H1 (cell line): ENCODE data around the gene SRRM2. TPM values are rescaled to one million over a fixed set of nuclear protein-coding genes. Genes with fewer than 3 reads are reported as not detected.

Experiments
- CTCF ChIA-PET: fragments of 300-600 bp; sonication (Branson Sonifier 250); formaldehyde crosslinking; loops from one replicate; lab custom pipeline; 2021; ENCODE audit not compliant: partially characterized antibody; lab: Charles Lee
- POLR2A ChIA-PET: fragments of 300-600 bp; sonication (Branson Sonifier 250); formaldehyde crosslinking; loops from one replicate; lab custom pipeline; 2021; ENCODE audit warnings: inconsistent platforms; ENCODE audit not compliant: partially characterized antibody; lab: Charles Lee
- DNase-seq, 2 experiments: peaks; one replicate each; pipeline versions ENCODE4 v3.0.0 to v3.0.0-alpha.2; 2010 to 2022; ENCODE audit warnings: low spot score in 2 of 2, low read depth in 1 of 2, mixed read lengths in 1 of 2
- FAIRE-seq: peaks from 2 replicates; lab custom pipeline; 2011; peaks lifted over from hg19 to GRCh38; lab: Jason Lieb, UNC
- H2AFZ ChIP-seq: 2 replicates; pipeline ENCODE4 v1.8.1; 2012; ENCODE audit warnings: low read length, inconsistent platforms
- H2AK5ac ChIP-seq: 2 replicates; pipeline ENCODE4 v1.6.1; 2013; ENCODE audit warnings: low read depth, low read length
- H2BK120ac ChIP-seq: replicated peaks from 2 replicates; pipeline ENCODE3; 2013; ENCODE audit warnings: low read depth, low read length, inconsistent platforms
- H2BK12ac ChIP-seq: 2 replicates; pipeline ENCODE4 v1.6.1; 2013; ENCODE audit warnings: low read depth, low read length
- H2BK15ac ChIP-seq: 2 replicates; pipeline ENCODE4 v1.6.1; 2013; ENCODE audit warnings: low read length
- H2BK20ac ChIP-seq: 2 replicates; pipeline ENCODE4 v1.6.1; 2013; ENCODE audit warnings: low read length
- H2BK5ac ChIP-seq: 2 replicates; pipeline ENCODE4 v1.6.1; 2013; ENCODE audit warnings: low read depth, low read length
- H3K14ac ChIP-seq: 2 replicates; pipeline ENCODE4 v1.6.1; 2013; ENCODE audit warnings: inconsistent platforms; ENCODE audit not compliant: insufficient read length
- H3K18ac ChIP-seq: 2 replicates; pipeline ENCODE4 v1.6.1; 2013; ENCODE audit warnings: low read length; ENCODE audit errors: extremely low read depth
- H3K23ac ChIP-seq: 2 replicates; pipeline ENCODE4 v1.6.1; 2013; ENCODE audit warnings: inconsistent platforms; ENCODE audit not compliant: insufficient read length
- H3K23me2 ChIP-seq: 2 replicates; pipeline ENCODE4 v1.6.1; 2013; ENCODE audit warnings: low read depth, low read length
- H3K27ac ChIP-seq: 2 replicates; pipeline ENCODE4 v1.6.1; 2011; ENCODE audit warnings: low read depth, low read length, inconsistent platforms
- H3K27me3 ChIP-seq, 4 experiments: replicated peaks in 1 of 4; 1 replicate in 1 of 4; 2 replicates in 3 of 4; pipeline versions ENCODE4 v1.6.1 to v1.8.1; 2011 to 2013; ENCODE audit warnings: low read length in 3 of 4, mild to moderate bottlenecking in 3 of 4, inconsistent platforms in 2 of 4, mixed read lengths in 2 of 4, moderate library complexity in 1 of 4; ENCODE audit not compliant: control insufficient read depth in 3 of 4, insufficient read depth in 3 of 4; ENCODE audit errors: extremely low read depth in 1 of 4
- H3K36me3 ChIP-seq, 4 experiments: 2 replicates each; pipeline versions ENCODE4 v1.6.1 to v1.8.1; 2011 to 2013; ENCODE audit warnings: mild to moderate bottlenecking in 4 of 4, low read length in 3 of 4, moderate library complexity in 2 of 4, control low read depth in 1 of 4, inconsistent platforms in 1 of 4; ENCODE audit not compliant: insufficient read depth in 4 of 4, control insufficient read depth in 2 of 4
- H3K4ac ChIP-seq: replicated peaks from 2 replicates; pipeline ENCODE3; 2013; ENCODE audit warnings: low read length, low read depth, mixed read lengths, inconsistent platforms; ENCODE audit not compliant: insufficient read length
- H3K4me1 ChIP-seq, 4 experiments: replicated peaks in 1 of 4; 1 replicate in 1 of 4; 2 replicates in 3 of 4; pipeline versions ENCODE4 v1.6.1 to v1.8.1; 2011 to 2013; ENCODE audit warnings: low read length in 3 of 4, inconsistent platforms in 2 of 4, mixed read lengths in 1 of 4; ENCODE audit not compliant: insufficient read depth in 4 of 4, control insufficient read depth in 3 of 4
- H3K4me2 ChIP-seq, 2 experiments: 2 replicates each; pipeline versions ENCODE4 v1.6.1 to v1.8.1; 2011 to 2013; ENCODE audit warnings: low read depth in 2 of 2, low read length in 2 of 2, control low read depth in 1 of 2, inconsistent platforms in 1 of 2, mild to moderate bottlenecking in 1 of 2; ENCODE audit not compliant: insufficient read depth in 1 of 2
- H3K4me3 ChIP-seq, 4 experiments: fragments of 200-600, 300-600 bp in 1 of 4; sonication (generic), shearing (Covaris generic), sonication (Bioruptor Twin) in 1 of 4; 2 replicates each; pipeline versions ENCODE4 v1.5.1 to v1.8.1; 2011 to 2016; ENCODE audit warnings: low read length in 4 of 4, low read depth in 3 of 4, control low read depth in 2 of 4, inconsistent platforms in 2 of 4, mild to moderate bottlenecking in 2 of 4, mixed read lengths in 1 of 4, moderate library complexity in 1 of 4; ENCODE audit not compliant: insufficient read depth in 2 of 4; ENCODE audit errors: extremely low read depth in 1 of 4
- H3K56ac ChIP-seq: replicated peaks from 2 replicates; pipeline ENCODE3; 2013; ENCODE audit warnings: low read depth, mild to moderate bottlenecking, mixed read lengths, low read length, inconsistent platforms; ENCODE audit not compliant: insufficient read length
- H3K79me1 ChIP-seq: 2 replicates; pipeline ENCODE4 v1.6.1; 2013; ENCODE audit warnings: low read depth, low read length, control low read depth
- H3K79me2 ChIP-seq, 2 experiments: 2 replicates each; pipeline versions ENCODE4 v1.6.1 to v1.8.1; 2012 to 2013; ENCODE audit warnings: low read length in 2 of 2, mild to moderate bottlenecking in 2 of 2, inconsistent platforms in 1 of 2; ENCODE audit not compliant: insufficient read depth in 2 of 2, control insufficient read depth in 1 of 2
- H3K9ac ChIP-seq, 4 experiments: replicated peaks in 1 of 4; 1 replicate in 1 of 4; 2 replicates in 3 of 4; pipeline versions ENCODE4 v1.6.1 to v1.8.1; 2011 to 2013; ENCODE audit warnings: low read depth in 3 of 4, low read length in 3 of 4, control low read depth in 2 of 4, mild to moderate bottlenecking in 2 of 4, moderate library complexity in 2 of 4, inconsistent platforms in 1 of 4; ENCODE audit errors: extremely low read depth in 1 of 4
- H3K9me3 ChIP-seq, 2 experiments: 2 replicates each; pipeline versions ENCODE4 v1.6.1 to v1.8.1; 2012 to 2013; ENCODE audit warnings: mild to moderate bottlenecking in 2 of 2, moderate library complexity in 2 of 2, control low read depth in 1 of 2, inconsistent platforms in 1 of 2, low read depth in 1 of 2, low read length in 1 of 2, mixed read lengths in 1 of 2; ENCODE audit not compliant: insufficient read depth in 2 of 2
- H4K20me1 ChIP-seq, 2 experiments: replicated peaks in 1 of 2; 2 replicates each; pipeline versions ENCODE3 to v1.8.1; 2011 to 2013; ENCODE audit warnings: inconsistent platforms in 2 of 2, low read length in 2 of 2, mild to moderate bottlenecking in 1 of 2; ENCODE audit not compliant: insufficient read depth in 2 of 2, control insufficient read depth in 1 of 2
- H4K5ac ChIP-seq: 2 replicates; pipeline ENCODE4 v1.6.1; 2013; ENCODE audit warnings: low read length, low read depth, mixed read lengths, inconsistent platforms; ENCODE audit not compliant: insufficient read length
- H4K8ac ChIP-seq: 2 replicates; pipeline ENCODE4 v1.8.0; 2013; ENCODE audit warnings: mild to moderate bottlenecking, moderate library complexity, low read length, inconsistent platforms; ENCODE audit not compliant: insufficient read depth; ENCODE audit errors: extremely low read depth
- H4K91ac ChIP-seq: replicated peaks from 2 replicates; pipeline ENCODE3; 2013; ENCODE audit warnings: low read length, mixed read lengths, inconsistent platforms; ENCODE audit not compliant: insufficient read length
- ATF3 ChIP-seq: IDR thresholded peaks from 2 replicates; pipeline ENCODE4 v1.6.1; 2011; ENCODE audit warnings: low read depth, mild to moderate bottlenecking, low read length; ENCODE audit not compliant: insufficient read depth
- BACH1 ChIP-seq: IDR thresholded peaks from 2 replicates; pipeline ENCODE4 v1.6.1; 2012; ENCODE audit warnings: low read length, improper control_type of control experiment
- CTBP2 ChIP-seq: IDR thresholded peaks from 2 replicates; pipeline ENCODE4 v1.7.0; 2011; ENCODE audit warnings: borderline replicate concordance, mild to moderate bottlenecking, moderate library complexity, mixed read lengths, low read length; ENCODE audit not compliant: insufficient read depth, insufficient read length
- CTCF ChIP-seq, 3 experiments: IDR thresholded peaks; 1 replicate in 2 of 3; 2 replicates in 1 of 3; pipeline versions ENCODE4 v1.5.1 to v1.6.1; 2011; ENCODE audit warnings: low read length in 3 of 3, mild to moderate bottlenecking in 3 of 3, inconsistent platforms in 2 of 3, low read depth in 1 of 3, moderate library complexity in 1 of 3; ENCODE audit not compliant: insufficient read depth in 1 of 3; ENCODE audit errors: control extremely low read depth in 1 of 3
- GABPA ChIP-seq: IDR thresholded peaks from 2 replicates; pipeline ENCODE4 v1.6.1; 2011; ENCODE audit warnings: mild to moderate bottlenecking, low read length, moderate library complexity, borderline replicate concordance; ENCODE audit not compliant: insufficient read depth
- JUND ChIP-seq: IDR thresholded peaks from 2 replicates; pipeline ENCODE4 v1.6.1; 2011; ENCODE audit warnings: mild to moderate bottlenecking, improper control_type of control experiment, low read length
- TAF7 ChIP-seq: optimal IDR thresholded peaks from 2 replicates; pipeline ENCODE3; 2011; ENCODE audit warnings: low read depth, mild to moderate bottlenecking, inconsistent platforms, low read length, moderate library complexity, borderline replicate concordance
- WGBS, 2 experiments: shearing (Covaris generic) in 1 of 2; methylation state at CpG; one replicate each; pipeline versions ENCODE4 v1.1.6 to v1.1.7; 2013 to 2015; ENCODE audit warnings: low lambda C conversion rate in 2 of 2, mixed read lengths in 2 of 2, inconsistent platforms in 1 of 2, low coverage in 1 of 2, missing lambda C conversion rate in 1 of 2; ENCODE audit not compliant: insufficient replicate concordance in 2 of 2, insufficient coverage in 1 of 2, insufficient read length in 1 of 2; ENCODE audit errors: extremely low coverage in 1 of 2, missing lambda C conversion rate in 1 of 2; 5-methylcytosine and 5-hydroxymethylcytosine counted together
- polyA plus RNA-seq, 7 experiments: library from polyadenylated mRNA; depleted of rRNA in 3 of 7; stranded (reverse) in 5 of 7; unstranded in 2 of 7; fragments of >200 nt in 5 of 7; fragments of 200-250 nt in 2 of 7; gene quantifications; 1 replicate in 5 of 7; 2 replicates in 1 of 7; 4 replicates in 1 of 7; pipeline versions ENCODE4 v1.2.1 to v1.2.3, GENCODE V29; 2011 to 2013; ENCODE audit warnings: missing spikeins in 2 of 7, mixed read lengths in 2 of 7
- total RNA-seq: library from RNA; stranded (reverse); fragmentation: NEBNext Ultra II Directional; extraction: Animal tissue kit (Norgen Biotek cat#: 25700); gene quantifications from 2 replicates; pipeline ENCODE4 v1.2.1, GENCODE V29; 2021

The SRRM2 gene
- total and polyA plus RNA-seq, 2 of the 8 experiments (the other 6 are each of a cell fraction or from before 2014, with no cell fraction given): 300 to 579 TPM

DNA sequence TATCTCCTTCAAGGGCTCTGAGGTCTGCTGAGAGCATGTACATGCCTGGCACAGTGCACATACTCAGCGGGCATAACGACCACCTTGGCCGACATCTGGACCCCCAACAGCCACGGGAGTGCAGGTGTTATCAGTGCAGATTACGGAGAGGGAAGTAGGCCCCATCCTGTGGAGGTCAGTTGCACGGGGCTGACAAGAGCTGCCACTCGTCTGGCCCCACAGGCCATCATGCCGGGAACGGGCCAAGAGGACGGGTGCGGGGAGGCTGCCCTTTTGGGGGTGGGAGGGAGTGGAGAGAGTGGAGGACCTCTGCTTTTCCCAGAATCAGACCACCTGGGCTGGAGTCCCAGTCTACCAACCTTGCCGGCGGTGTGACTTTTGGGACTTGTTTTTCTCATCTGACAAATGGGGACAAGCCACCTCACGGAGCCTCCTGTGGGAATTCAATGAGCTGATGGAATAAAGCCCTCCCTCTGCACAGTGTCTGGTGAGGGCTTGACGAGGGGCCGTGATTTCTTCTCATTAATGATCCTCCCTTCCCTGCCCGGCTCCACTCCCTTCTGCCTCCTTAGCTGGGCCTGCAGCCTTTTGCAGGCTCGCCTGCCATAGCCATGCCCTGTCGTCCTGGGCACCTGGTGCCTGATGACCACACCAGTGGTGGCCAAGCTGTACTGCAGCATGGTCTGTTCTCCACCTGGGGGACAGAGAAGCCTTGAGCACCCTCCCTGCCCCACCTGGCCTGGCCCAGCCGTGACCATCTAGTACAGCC lies 30.3 kb downstream of the SRRM2 start:
- H2BK20ac ChIP-seq: no peak overlapping the region
- POLR2A ChIA-PET: interaction anchor here (0.6 to 3.7 kb wide), 6 partner anchors 9 to 522 kb away, joined by 3 to 28 read pairs (median 4); partner anchors contain the start of gene SRRM2
- TF ChIP-seq ATF3: no peak
- TF ChIP-seq CTBP2: no peak
- no peak for TF ChIP-seq JUND
- peak; percentile 21 to 28 (median 25) for TF ChIP-seq CTCF (IDR thresholded peaks at IDR 0.05; ENCODE audit: control extremely low read depth in 1 of 3, insufficient read depth in 1 of 3, low read depth in 1 of 3, low read length in 3 of 3)
- TF ChIP-seq TAF7: no peak
- TF ChIP-seq GABPA: no peak
- TF ChIP-seq BACH1: no peak
- TF ChIP-seq, all 59 proteins: peak for 1

More for the DNA sequence above, 30.3 kb downstream of the SRRM2 start:
- Histone ChIP-seq H3K23ac (no peak overlapping the region), H2BK15ac (no peak overlapping the region), H3K23me2 (peaks cover 3% of the 10 kb centered on the region; the same call in 1 of the 2 replicates), H3K36me3 (no peaks in the 10 kb centered on the region), H3K4me1 (peaks cover 0 to 6% (median under 1%) of the 10 kb centered on the region in 4 experiments; a peak in 3 of 7 replicates), H2AFZ (no peak overlapping the region), H3K18ac (no peak overlapping the region), H3K4me2 (no peak overlapping the region), H3K27me3 (peaks cover 0 to 3% (median 0%) of the 10 kb centered on the region in 4 experiments; a peak in 2 of 7 replicates), H3K14ac (no peak overlapping the region), H3K9ac (no peak overlapping the region), H3K9me3 (no peaks in the 10 kb centered on the region), H3K4me3 (no peak overlapping the region), H2AK5ac (0 out of 2 replicates have a peak overlapping the region, but pooled peaks have one; percentile 65), H3K79me2 (0 out of 4 replicates have a peak, but pooled peaks cover 0 to 4% of the 10 kb centered on the region in 2 experiments), H4K91ac (no peak overlapping the region), H2BK120ac (no peak overlapping the region), H3K27ac (no peak overlapping the region), H3K79me1 (no peaks in the 10 kb centered on the region; the same call in 1 of the 2 replicates), H2BK5ac (no peak overlapping the region), H2BK12ac (no peak overlapping the region), H4K8ac (peak overlapping the region; percentile 85), H3K4ac (no peak overlapping the region), H4K5ac (no peak overlapping the region), H4K20me1 (no peaks in the 10 kb centered on the region), H3K56ac (no peak overlapping the region)
- CTCF ChIA-PET: interaction anchor here (0.9 to 2.3 kb wide), 8 partner anchors 10 to 127 kb away, joined by 3 to 7 read pairs (median 4); no protein-coding TSS in a partner anchor
- 88% methylated on average over 18 of the region's 20 CpGs; no CpG with 5 or more reads in 1 of the 2 experiments for WGBS, 2 experiments
- DNase-seq (no peak), FAIRE-seq (no peak)
